ENCODE measurements around the gene NELFA. TPM values are rescaled to one million over a fixed set of nuclear protein-coding genes. Genes with fewer than 3 reads are reported as not detected.

Gene NELFA
- total RNA-seq, 1 experiment from 2014 or later: 55.0 TPM

GRCh38 chr4:2025817-2026216 is 17.0 kb upstream of the NELFA start:
- peaks cover 0 to 8% (median 3%) of the 10 kb centered on the region in 3 experiments; a peak in 3 of 7 replicates for H3K36me3 Mint-ChIP-seq (ENCODE audit: insufficient read depth in 1 of 3, low read depth in 3 of 3)

More at GRCh38 chr4:2025817-2026216, 17.0 kb upstream of the NELFA start:
- Histone ChIP-seq H3T11ph (ENCODE audit: low read length) (no peak overlapping the region), H3K79me1 (ENCODE audit: insufficient read depth, low read depth, low read length, poor library complexity, severe bottlenecking) (no peaks in the 10 kb centered on the region), H2BK5ac (ENCODE audit: insufficient read length, low read length) (no peak overlapping the region), H3K14ac (ENCODE audit: insufficient read depth, low read length) (no peak overlapping the region), H2BK12ac (ENCODE audit: insufficient read length, low read depth, low read length) (no peak overlapping the region), H3K56ac (ENCODE audit: insufficient read length, low read depth, low read length) (no peak overlapping the region), H3K18ac (ENCODE audit: insufficient read length, low read depth, low read length) (no peak overlapping the region), H3K4me1 (ENCODE audit: insufficient read depth, low read length) (no peaks in the 10 kb centered on the region), H3K27ac (ENCODE audit: insufficient read length, low read depth, low read length) (no peak overlapping the region), H4K8ac (replicated peaks; ENCODE audit: insufficient read length, low read depth, low read length) (no peak overlapping the region), H2BK20ac (ENCODE audit: low read depth, low read length, poor library complexity, severe bottlenecking) (no peak overlapping the region), H3K4ac (ENCODE audit: low read depth, low read length) (no peak overlapping the region), H2BK120ac (ENCODE audit: low read depth, low read length, poor library complexity, severe bottlenecking) (no peak overlapping the region), H3K23ac (ENCODE audit: insufficient read length, low read depth, low read length) (no peak overlapping the region), H3K9me3 (ENCODE audit: control insufficient read depth, low read depth, low read length) (no peaks in the 10 kb centered on the region), H3K79me2 (ENCODE audit: insufficient read depth, low read length) (no peaks in the 10 kb centered on the region), H3K4me2 (ENCODE audit: insufficient read depth, insufficient read length, low read length) (no peak overlapping the region), H4K20me1 (ENCODE audit: control insufficient read depth, insufficient read depth, insufficient read length) (no peaks in the 10 kb centered on the region), H3K27me3 (ENCODE audit: insufficient read depth, low read length) (no peaks in the 10 kb centered on the region), H4K5ac (ENCODE audit: insufficient read length, low read depth, low read length) (no peak overlapping the region), H2AK5ac (ENCODE audit: insufficient read length, low read length) (no peak overlapping the region), H4K91ac (ENCODE audit: insufficient read length, low read depth, low read length) (no peak overlapping the region), H2AFZ (ENCODE audit: low read length) (no peak overlapping the region), H3K9ac (ENCODE audit: extremely low read depth, insufficient read length, low read length) (no peak overlapping the region), H2BK15ac (ENCODE audit: low read depth, low read length) (no peak overlapping the region), H3K23me2 (ENCODE audit: insufficient read length, low read depth, low read length, poor library complexity, severe bottlenecking) (no peaks in the 10 kb centered on the region)
- peaks cover 10 to 12% of the 10 kb centered on the region in 2 experiments for H3K4me1 Mint-ChIP-seq
- no peak overlapping the region; a peak in 1 of 7 replicates for H3K27ac Mint-ChIP-seq
- DNase-seq: no peak
- no peak overlapping the region for H3K4me3 Mint-ChIP-seq
- peaks cover 18 to 21% of the 10 kb centered on the region in 2 experiments for H3K9me3 Mint-ChIP-seq
- TF ChIP-seq CTCF (conservative IDR thresholded peaks at IDR 0.05): no peak
- peaks cover 63% of the 10 kb centered on the region for H3K27me3 Mint-ChIP-seq (ENCODE audit: low read depth)

All from H9 (cell line).